ENCODE results near the gene SAMD4A.
A peak's percentile ranks its signal among the peaks of the same experiment; 100 is the strongest.

The SAMD4A gene

GRCh38 chr14:54629635-54630360 lies 62.9 kb downstream of the SAMD4A start:
- no peak overlapping the region for H3K4me3 Mint-ChIP-seq
- H3K4me1 Mint-ChIP-seq: peaks cover 53% of the 10 kb centered on the region
- peaks cover 4% of the 10 kb centered on the region for H3K9me3 Mint-ChIP-seq
- H3K36me3 Mint-ChIP-seq (ENCODE audit: low read depth): peaks cover 4% of the 10 kb centered on the region
- TF ChIP-seq CTCF (IDR thresholded peaks at IDR 0.05; ENCODE audit: unreplicated experiment in 3 of 3): no peak
- no peaks in the 10 kb centered on the region for H3K27me3 Mint-ChIP-seq (ENCODE audit: low read depth)
- H3K27ac Mint-ChIP-seq: peak overlapping the region in 1 of 3 experiments; percentile 7

- Mint-ChIP-seq H3K9me3 (peaks cover 4% of the 10 kb centered on the region), H3K4me1 (peaks cover 46% of the 10 kb centered on the region), H3K36me3 (ENCODE audit: low read depth) (peaks cover 4% of the 10 kb centered on the region), H3K4me3 (no peak overlapping the region), H3K27ac (no peak overlapping the region), H3K27me3 (ENCODE audit: low read depth) (no peaks in the 10 kb centered on the region)
- TF ChIP-seq CTCF (IDR thresholded peaks at IDR 0.05; ENCODE audit: unreplicated experiment in 3 of 3): no peak
Observed at GRCh38 chr14:54631016-54631415, 64.1 kb downstream of the SAMD4A start.

- peaks cover 4% of the 10 kb centered on the region for H3K36me3 Mint-ChIP-seq (ENCODE audit: low read depth)
- H3K4me3 Mint-ChIP-seq: no peak overlapping the region
- H3K27me3 Mint-ChIP-seq (ENCODE audit: low read depth): no peaks in the 10 kb centered on the region
- H3K27ac Mint-ChIP-seq: no peak overlapping the region
- peaks cover 4% of the 10 kb centered on the region for H3K9me3 Mint-ChIP-seq
- peaks cover 50% of the 10 kb centered on the region for H3K4me1 Mint-ChIP-seq
- no peak for TF ChIP-seq CTCF (IDR thresholded peaks at IDR 0.05; ENCODE audit: unreplicated experiment in 3 of 3)
Observed at GRCh38 chr14:54632452-54632851, 65.5 kb downstream of the SAMD4A start.

GRCh38 chr14:54633076-54633475 lies 66.1 kb downstream of the SAMD4A start:
- no peak for TF ChIP-seq CTCF (IDR thresholded peaks at IDR 0.05; ENCODE audit: unreplicated experiment in 3 of 3)
- Mint-ChIP-seq H3K9me3 (peaks cover 4% of the 10 kb centered on the region), H3K36me3 (ENCODE audit: low read depth) (peaks cover 4% of the 10 kb centered on the region), H3K27ac (peak overlapping the region; percentile 26 to 65 (median 44)), H3K4me3 (peak overlapping the region in 1 of 3 experiments; percentile 7), H3K27me3 (ENCODE audit: low read depth) (no peaks in the 10 kb centered on the region), H3K4me1 (peaks cover 50% of the 10 kb centered on the region)

GRCh38 chr14:54637270-54638134 lies 70.6 kb downstream of the SAMD4A start:
- H3K27ac Mint-ChIP-seq: peak overlapping the region; percentile 36 to 70 (median 52)
- TF ChIP-seq CTCF (IDR thresholded peaks at IDR 0.05; ENCODE audit: unreplicated experiment in 3 of 3): no peak
- peaks cover 1% of the 10 kb centered on the region for H3K36me3 Mint-ChIP-seq (ENCODE audit: low read depth)
- H3K9me3 Mint-ChIP-seq: peaks cover under 1% of the 10 kb centered on the region
- H3K4me3 Mint-ChIP-seq: peak overlapping the region in 1 of 3 experiments; percentile 25
- H3K4me1 Mint-ChIP-seq: peaks cover 76% of the 10 kb centered on the region
- no peaks in the 10 kb centered on the region for H3K27me3 Mint-ChIP-seq (ENCODE audit: low read depth)
